ENCODE measurements around the gene TSPAN33. TPM values are rescaled to one million over a fixed set of nuclear protein-coding genes. Genes with fewer than 3 reads are reported as not detected.

The TSPAN33 gene
- total and polyA plus RNA-seq, 2 donors from 2014 or later: 54.9 to 316 TPM

DNA sequence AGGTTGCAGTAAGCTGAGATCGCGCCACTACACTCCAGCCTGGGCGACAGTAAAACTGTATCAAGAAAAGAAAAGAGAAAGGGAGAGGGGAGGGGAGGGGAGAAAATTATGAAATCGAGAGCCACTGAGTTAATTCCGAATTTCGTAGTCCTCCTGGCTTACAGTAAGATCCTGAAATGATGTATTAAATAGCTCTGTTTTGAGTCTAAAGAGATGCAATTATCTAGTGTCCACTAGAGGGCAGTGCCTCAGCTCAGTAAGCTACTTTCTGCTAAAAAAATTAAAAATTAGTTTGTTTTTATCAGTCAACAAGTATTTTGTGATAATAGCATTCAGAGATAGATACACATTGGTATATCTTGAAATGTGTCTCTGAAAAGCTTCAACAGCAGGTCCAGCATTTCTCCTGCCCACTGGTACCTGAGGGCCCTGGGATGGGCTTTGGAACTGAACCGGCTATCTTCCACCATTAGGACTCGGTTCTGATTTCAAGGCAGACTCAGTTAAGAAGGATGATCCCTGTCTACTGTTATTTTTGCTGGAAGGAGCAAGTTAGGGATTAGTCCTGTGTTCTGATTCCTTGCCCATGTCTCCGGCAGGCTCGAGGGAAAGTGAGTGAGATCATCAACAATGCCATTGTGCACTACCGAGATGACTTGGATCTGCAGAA is 19.5 kb downstream of the TSPAN33 start:
- no peaks in the 10 kb centered on the region for H3K9me3 ChIP-seq (ENCODE audit: control insufficient read depth in 2 of 3, insufficient read depth in 1 of 3, low read length in 3 of 3)
- no peak overlapping the region for H3K27ac ChIP-seq (ENCODE audit: low read depth in 2 of 2, low read length in 2 of 2)
- H3K9ac ChIP-seq (ENCODE audit: low read length in 3 of 3): no peak overlapping the region
- intact Hi-C loops (cut with DNase I): no loop called here
- no peak overlapping the region for H3K4me3 ChIP-seq (ENCODE audit: low read length in 3 of 3)
- peaks cover 0 to 36% (median 6%) of the 10 kb centered on the region in 3 donors for H3K36me3 ChIP-seq (ENCODE audit: control insufficient read depth in 2 of 3, insufficient read depth in 3 of 3, low read length in 3 of 3)
- no peak for FAIRE-seq
- H3K27me3 ChIP-seq (ENCODE audit: control insufficient read depth, insufficient read depth, low read length): no peaks in the 10 kb centered on the region
- TF ChIP-seq, protein P1, sequence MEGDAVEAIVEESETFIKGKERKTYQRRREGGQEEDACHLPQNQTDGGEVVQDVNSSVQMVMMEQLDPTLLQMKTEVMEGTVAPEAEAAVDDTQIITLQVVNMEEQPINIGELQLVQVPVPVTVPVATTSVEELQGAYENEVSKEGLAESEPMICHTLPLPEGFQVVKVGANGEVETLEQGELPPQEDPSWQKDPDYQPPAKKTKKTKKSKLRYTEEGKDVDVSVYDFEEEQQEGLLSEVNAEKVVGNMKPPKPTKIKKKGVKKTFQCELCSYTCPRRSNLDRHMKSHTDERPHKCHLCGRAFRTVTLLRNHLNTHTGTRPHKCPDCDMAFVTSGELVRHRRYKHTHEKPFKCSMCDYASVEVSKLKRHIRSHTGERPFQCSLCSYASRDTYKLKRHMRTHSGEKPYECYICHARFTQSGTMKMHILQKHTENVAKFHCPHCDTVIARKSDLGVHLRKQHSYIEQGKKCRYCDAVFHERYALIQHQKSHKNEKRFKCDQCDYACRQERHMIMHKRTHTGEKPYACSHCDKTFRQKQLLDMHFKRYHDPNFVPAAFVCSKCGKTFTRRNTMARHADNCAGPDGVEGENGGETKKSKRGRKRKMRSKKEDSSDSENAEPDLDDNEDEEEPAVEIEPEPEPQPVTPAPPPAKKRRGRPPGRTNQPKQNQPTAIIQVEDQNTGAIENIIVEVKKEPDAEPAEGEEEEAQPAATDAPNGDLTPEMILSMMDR (IDR thresholded peaks at IDR 0.05; ENCODE audit: borderline replicate concordance, extremely low read depth, insufficient read depth): peak; percentile 71
- DNase-seq: peak in 2 of 5 donors; percentile 63 to 76
- peaks cover 0 to 19% (median 13%) of the 10 kb centered on the region in 3 donors for H3K4me1 ChIP-seq (ENCODE audit: control insufficient read depth in 2 of 3, insufficient read depth in 2 of 3, low read depth in 1 of 3, low read length in 3 of 3)

DNA sequence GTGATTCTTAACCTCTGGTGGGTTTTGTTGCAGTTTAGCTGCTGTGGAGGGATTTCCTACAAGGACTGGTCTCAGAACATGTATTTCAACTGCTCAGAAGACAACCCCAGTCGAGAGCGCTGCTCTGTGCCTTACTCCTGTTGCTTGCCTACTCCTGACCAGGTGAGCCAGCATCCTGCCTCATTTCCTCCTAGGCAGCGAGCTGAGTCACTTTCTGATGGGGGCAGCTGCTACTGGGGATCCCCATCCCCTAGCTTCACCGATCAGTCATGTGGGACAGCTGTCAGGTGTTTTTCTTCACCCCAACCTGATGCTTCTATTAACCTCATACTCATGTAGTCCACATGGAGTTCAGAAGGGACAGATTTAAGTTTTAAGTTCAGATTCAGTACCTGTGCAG is 22.2 kb downstream of the TSPAN33 start:
- H3K27ac ChIP-seq (ENCODE audit: low read depth in 2 of 2, low read length in 2 of 2): no peak overlapping the region
- intact Hi-C loops (cut with DNase I): no loop called here
- no peaks in the 10 kb centered on the region for H3K27me3 ChIP-seq (ENCODE audit: control insufficient read depth, insufficient read depth, low read length)
- peaks cover 0 to 36% (median 6%) of the 10 kb centered on the region in 3 donors for H3K36me3 ChIP-seq (ENCODE audit: control insufficient read depth in 2 of 3, insufficient read depth in 3 of 3, low read length in 3 of 3)
- FAIRE-seq (no peak), DNase-seq (no peak)
- H3K4me1 ChIP-seq (ENCODE audit: control insufficient read depth in 2 of 3, insufficient read depth in 2 of 3, low read depth in 1 of 3, low read length in 3 of 3): peaks cover 3 to 13% (median 6%) of the 10 kb centered on the region in 3 donors
- no peak overlapping the region for H3K4me3 ChIP-seq (ENCODE audit: low read length in 3 of 3)
- H3K9ac ChIP-seq (ENCODE audit: low read length in 3 of 3): no peak overlapping the region
- TF ChIP-seq, protein P1 (IDR thresholded peaks at IDR 0.05; ENCODE audit: borderline replicate concordance, extremely low read depth, insufficient read depth): no peak
- no peaks in the 10 kb centered on the region for H3K9me3 ChIP-seq (ENCODE audit: control insufficient read depth in 2 of 3, insufficient read depth in 1 of 3, low read length in 3 of 3)

DNA sequence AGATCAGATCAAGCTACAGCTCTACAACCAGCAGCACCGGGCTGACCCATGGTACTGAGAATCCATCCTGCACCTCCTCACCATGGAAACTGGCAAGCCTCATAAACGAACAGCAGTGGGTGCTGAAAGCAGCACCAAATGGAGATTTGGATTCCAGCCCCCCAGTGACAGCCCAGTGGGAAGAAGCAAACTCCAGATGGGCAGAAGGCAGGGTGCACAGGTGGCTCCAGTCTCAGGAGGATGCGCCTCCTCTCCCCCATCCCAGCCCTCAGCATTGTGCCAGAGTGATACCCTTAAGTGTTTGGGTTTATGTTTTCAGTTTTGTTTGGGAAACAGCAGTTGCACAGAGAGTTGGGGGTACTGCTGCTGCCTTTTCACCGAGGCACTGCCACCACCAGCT is 23.3 kb downstream of the TSPAN33 start:
- Histone ChIP-seq H3K27ac (ENCODE audit: low read depth in 2 of 2, low read length in 2 of 2) (no peak overlapping the region), H3K9ac (ENCODE audit: low read length in 3 of 3) (no peak overlapping the region), H3K9me3 (ENCODE audit: control insufficient read depth in 2 of 3, insufficient read depth in 1 of 3, low read length in 3 of 3) (no peaks in the 10 kb centered on the region), H3K4me3 (ENCODE audit: low read length in 3 of 3) (no peak overlapping the region), H3K36me3 (ENCODE audit: control insufficient read depth in 2 of 3, insufficient read depth in 3 of 3, low read length in 3 of 3) (peaks cover 0 to 36% (median 6%) of the 10 kb centered on the region in 3 donors), H3K4me1 (ENCODE audit: control insufficient read depth in 2 of 3, insufficient read depth in 2 of 3, low read depth in 1 of 3, low read length in 3 of 3) (peaks cover 2 to 5% (median 3%) of the 10 kb centered on the region in 3 donors), H3K27me3 (ENCODE audit: control insufficient read depth, insufficient read depth, low read length) (no peaks in the 10 kb centered on the region)
- DNase-seq (no peak), FAIRE-seq (no peak)
- TF ChIP-seq, protein P1 (IDR thresholded peaks at IDR 0.05; ENCODE audit: borderline replicate concordance, extremely low read depth, insufficient read depth): no peak
- intact Hi-C loops (cut with DNase I): no loop called here
